Loucy (cell line): Measurements from ENCODE around the gene SELENBP1.
A peak's percentile ranks its signal among the peaks of the same experiment; 100 is the strongest.

Experiments used
- H2AFZ ChIP-seq: fragments of 200-600 bp; sonication (generic); 2 replicates; pipeline ENCODE4 v1.6.0; 2016; ENCODE audit warnings: antibody characterized with exemption, mild to moderate bottlenecking, low read length, moderate library complexity
- H3F3A ChIP-seq: fragments of 200-600 bp; 2 replicates; pipeline ENCODE4 v1.6.0; 2016; ENCODE audit warnings: antibody characterized with exemption, low read depth, mild to moderate bottlenecking
- H3K27me3 ChIP-seq: fragments of 200-600 bp; sonication (generic); 2 replicates; pipeline ENCODE4 v1.6.1; 2014; ENCODE audit warnings: low read length, mild to moderate bottlenecking; ENCODE audit not compliant: insufficient read depth, poor library complexity, severe bottlenecking
- H3K36me3 ChIP-seq: fragments of 200-600 bp; sonication (generic); 2 replicates; pipeline ENCODE4 v1.6.1; 2016; ENCODE audit warnings: low read length; ENCODE audit not compliant: insufficient read depth
- H3K4me1 ChIP-seq: fragments of 200-600 bp; sonication (generic); 2 replicates; pipeline ENCODE4 v1.5.1; 2014; ENCODE audit warnings: low read length, mild to moderate bottlenecking; ENCODE audit not compliant: insufficient read depth, poor library complexity, severe bottlenecking
- H3K4me2 ChIP-seq: fragments of 200-600 bp; sonication (generic); 2 replicates; pipeline ENCODE4 v1.6.0; 2014; ENCODE audit warnings: antibody characterized with exemption, low read length, low read depth, mild to moderate bottlenecking; ENCODE audit not compliant: poor library complexity, severe bottlenecking
- H3K4me3 ChIP-seq: fragments of 200-600 bp; sonication (generic); 2 replicates; pipeline ENCODE4 v1.5.1; 2014; ENCODE audit warnings: low read length, mild to moderate bottlenecking, mixed read lengths; ENCODE audit not compliant: poor library complexity, severe bottlenecking
- H3K79me2 ChIP-seq: fragments of 200-600 bp; sonication (generic); 2 replicates; pipeline ENCODE4 v1.6.1; 2014; ENCODE audit warnings: low read length; ENCODE audit not compliant: insufficient read depth
- H3K9ac ChIP-seq: fragments of 200-600 bp; sonication (generic); 2 replicates; pipeline ENCODE4 v1.6.0; 2014; ENCODE audit warnings: mild to moderate bottlenecking, low read depth, low read length, moderate library complexity; ENCODE audit not compliant: poor library complexity, severe bottlenecking
- H3K9me2 ChIP-seq: fragments of 200-600 bp; sonication (generic); replicated peaks from 2 replicates; pipeline ENCODE4 v1.6.1; 2016; ENCODE audit warnings: low read depth, low read length, mixed read lengths
- H3K9me3 ChIP-seq: fragments of 200-600 bp; sonication (generic); 2 replicates; pipeline ENCODE4 v1.6.1; 2014; ENCODE audit warnings: mild to moderate bottlenecking, antibody characterized with exemption, low read length, low read depth; ENCODE audit not compliant: insufficient read depth
- H4K20me1 ChIP-seq: fragments of 200-600 bp; sonication (generic); 2 replicates; pipeline ENCODE4 v1.6.0; 2014; ENCODE audit warnings: antibody characterized with exemption, low read length, mild to moderate bottlenecking; ENCODE audit not compliant: insufficient read depth, poor library complexity, severe bottlenecking
- CTCF ChIP-seq: fragments of 200-600 bp; sonication (generic); conservative IDR thresholded peaks from 2 replicates; pipeline ENCODE4 v1.5.1; 2014; ENCODE audit warnings: mild to moderate bottlenecking, antibody characterized with exemption, low read length
- EZH2phosphoT487 ChIP-seq: fragments of 200-600 bp; IDR thresholded peaks from 2 replicates; pipeline ENCODE4 v1.6.1; 2018; ENCODE audit warnings: antibody characterized with exemption, mild to moderate bottlenecking, moderate library complexity, borderline replicate concordance

Gene SELENBP1

GRCh38 chr1:151325646-151326429 lies 46.7 kb downstream of the SELENBP1 start:
- Histone ChIP-seq H3K9ac (peak overlapping the region; percentile 93), H3K4me3 (peak overlapping the region; percentile 89), H3K4me1 (peaks cover 29% of the 10 kb centered on the region), H4K20me1 (peaks cover 10% of the 10 kb centered on the region), H3F3A (no peaks in the 10 kb centered on the region), H3K9me3 (no peaks in the 10 kb centered on the region), H3K4me2 (peak overlapping the region; percentile 100), H3K79me2 (peaks cover 31% of the 10 kb centered on the region), H3K36me3 (peaks cover 3% of the 10 kb centered on the region; the same call in 1 of the 2 replicates), H3K27me3 (no peaks in the 10 kb centered on the region), H2AFZ (no peak overlapping the region), H3K9me2 (no peaks in the 10 kb centered on the region)
- TF ChIP-seq CTCF (no peak), EZH2phosphoT487 (no peak)

- H3K9me3 ChIP-seq = no peaks in the 10 kb centered on the region
- peaks cover 10% of the 10 kb centered on the region for H4K20me1 ChIP-seq
- H3K4me3 ChIP-seq = peak overlapping the region; percentile 89
- no peaks in the 10 kb centered on the region for H3K9me2 ChIP-seq
- H3K79me2 ChIP-seq = peaks cover 34% of the 10 kb centered on the region
- H3F3A ChIP-seq = no peaks in the 10 kb centered on the region
- peaks cover 29% of the 10 kb centered on the region for H3K4me1 ChIP-seq
- TF ChIP-seq CTCF (no peak), EZH2phosphoT487 (no peak)
- no peaks in the 10 kb centered on the region for H3K27me3 ChIP-seq
- peaks cover 3% of the 10 kb centered on the region; the same call in 1 of the 2 replicates for H3K36me3 ChIP-seq
- peak overlapping the region; percentile 93 for H3K9ac ChIP-seq
- H2AFZ ChIP-seq = no peak overlapping the region
- H3K4me2 ChIP-seq = peak overlapping the region; percentile 100
These were observed 47.3 kb downstream of the SELENBP1 start for GRCh38 chr1:151325231-151325630.

GRCh38 chr1:151324390-151324930 lies 48.0 kb downstream of the SELENBP1 start:
- Histone ChIP-seq H3K36me3 (peaks cover 5% of the 10 kb centered on the region; the same call in 1 of the 2 replicates), H2AFZ (no peak overlapping the region), H3K27me3 (no peaks in the 10 kb centered on the region), H4K20me1 (peaks cover 10% of the 10 kb centered on the region), H3F3A (no peaks in the 10 kb centered on the region), H3K4me2 (peak overlapping the region; percentile 19), H3K9ac (no peak overlapping the region), H3K9me2 (no peaks in the 10 kb centered on the region), H3K79me2 (peaks cover 34% of the 10 kb centered on the region), H3K4me1 (peaks cover 29% of the 10 kb centered on the region), H3K9me3 (no peaks in the 10 kb centered on the region), H3K4me3 (no peak overlapping the region)
- no peak for TF ChIP-seq EZH2phosphoT487
- no peak for TF ChIP-seq CTCF
